Stimulated activated CD8-positive, alpha-beta memory T cell treated with anti-CD3 and anti-CD28 coated beads, Interleukin-15, amount 100 ng/mL, for 1 hour (primary cell): ENCODE results near the gene HS1BP3.

Experiments
- DNase-seq: peaks from one replicate; pipeline ENCODE4 v3.0.0-alpha.2; 2020; ENCODE audit warnings: low read depth

HS1BP3 gene

DNA sequence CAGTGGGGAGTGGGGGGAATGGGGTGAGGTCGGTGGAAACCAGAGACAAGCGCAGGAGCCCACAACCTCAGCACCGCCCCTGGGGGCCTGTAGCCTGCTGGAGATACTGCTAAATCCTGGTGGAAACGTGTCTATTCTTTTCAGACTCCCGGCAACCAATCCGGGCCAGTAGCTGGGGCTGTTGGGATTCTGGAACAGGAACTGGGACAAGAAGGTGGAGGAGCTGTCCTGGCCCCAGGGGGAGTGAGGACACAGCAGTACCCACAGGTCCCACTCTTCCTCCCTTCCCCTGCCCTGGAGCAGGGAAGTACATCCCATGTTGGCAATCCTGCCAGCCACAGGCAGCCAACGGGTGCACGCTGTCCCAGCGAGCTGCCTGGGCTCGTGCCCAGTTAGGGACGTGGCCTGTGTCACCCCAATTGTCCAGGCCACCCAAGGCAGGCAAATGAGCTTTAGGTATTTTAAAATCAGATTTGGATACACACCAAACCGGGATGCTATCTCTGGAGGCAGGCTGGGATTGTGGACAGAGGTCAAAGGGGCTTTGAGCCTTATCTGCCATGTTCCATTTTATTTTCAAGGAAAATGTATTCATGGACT is 51.8 kb downstream of the HS1BP3 start:
- no peak for DNase-seq

DNA sequence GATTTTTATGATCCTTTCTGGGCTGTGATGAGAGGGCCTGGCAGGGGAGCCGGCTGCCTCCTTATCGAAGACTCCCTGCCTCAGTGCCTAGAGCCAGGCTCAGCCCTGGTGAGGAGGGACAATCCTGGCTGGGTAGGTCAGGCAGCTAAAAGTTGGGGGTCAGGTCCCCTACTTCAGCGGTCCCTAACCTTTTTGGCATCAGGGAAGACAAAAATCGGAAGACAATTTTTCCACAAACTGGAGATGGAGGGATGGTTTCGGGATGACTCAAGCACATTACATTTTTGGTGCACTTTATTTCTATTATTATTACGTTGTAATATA is 53.1 kb downstream of the HS1BP3 start:
- no peak for DNase-seq

DNA sequence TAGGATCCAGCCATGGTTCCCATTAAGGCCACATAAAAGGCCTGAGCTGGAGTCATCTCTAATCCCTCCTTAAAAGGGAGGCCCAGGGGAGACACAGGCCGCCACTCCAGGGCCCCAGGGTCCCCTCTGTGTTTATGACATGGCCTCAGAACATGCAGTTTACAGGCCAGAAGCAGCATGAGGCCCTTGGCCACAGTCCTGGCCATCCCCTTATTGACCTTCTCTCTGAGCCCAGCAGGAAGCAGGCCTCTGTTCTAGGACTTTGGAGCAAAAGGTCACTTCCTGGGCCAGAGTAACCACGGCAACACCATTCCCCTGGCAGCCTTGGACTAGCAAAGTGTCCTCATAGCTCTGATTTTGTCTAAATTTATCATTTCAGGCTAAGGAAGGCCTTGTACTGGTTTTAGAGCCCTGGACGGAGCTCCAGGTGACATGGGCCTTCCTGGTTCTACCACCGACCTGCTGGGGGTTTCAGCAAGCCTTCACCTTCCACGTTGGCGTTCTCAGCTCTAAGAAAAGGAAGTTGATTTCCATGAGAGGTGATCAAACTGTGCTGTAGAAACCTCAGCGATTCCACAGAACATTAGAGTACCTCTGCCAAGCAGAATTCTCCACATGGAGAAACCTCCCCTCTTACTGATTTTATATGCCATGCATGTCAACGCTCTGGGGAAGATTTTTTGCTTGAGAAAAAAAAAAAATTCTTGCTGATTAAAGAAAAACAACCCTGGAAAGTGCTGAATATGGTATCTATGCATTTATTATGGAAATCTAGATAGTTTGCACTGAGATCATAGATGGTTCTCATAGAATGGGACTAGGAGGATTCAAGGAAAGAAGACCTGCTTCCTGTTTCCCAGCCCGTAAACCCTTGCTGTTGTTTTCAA is 53.7 kb downstream of the HS1BP3 start:
- DNase-seq: no peak

DNA sequence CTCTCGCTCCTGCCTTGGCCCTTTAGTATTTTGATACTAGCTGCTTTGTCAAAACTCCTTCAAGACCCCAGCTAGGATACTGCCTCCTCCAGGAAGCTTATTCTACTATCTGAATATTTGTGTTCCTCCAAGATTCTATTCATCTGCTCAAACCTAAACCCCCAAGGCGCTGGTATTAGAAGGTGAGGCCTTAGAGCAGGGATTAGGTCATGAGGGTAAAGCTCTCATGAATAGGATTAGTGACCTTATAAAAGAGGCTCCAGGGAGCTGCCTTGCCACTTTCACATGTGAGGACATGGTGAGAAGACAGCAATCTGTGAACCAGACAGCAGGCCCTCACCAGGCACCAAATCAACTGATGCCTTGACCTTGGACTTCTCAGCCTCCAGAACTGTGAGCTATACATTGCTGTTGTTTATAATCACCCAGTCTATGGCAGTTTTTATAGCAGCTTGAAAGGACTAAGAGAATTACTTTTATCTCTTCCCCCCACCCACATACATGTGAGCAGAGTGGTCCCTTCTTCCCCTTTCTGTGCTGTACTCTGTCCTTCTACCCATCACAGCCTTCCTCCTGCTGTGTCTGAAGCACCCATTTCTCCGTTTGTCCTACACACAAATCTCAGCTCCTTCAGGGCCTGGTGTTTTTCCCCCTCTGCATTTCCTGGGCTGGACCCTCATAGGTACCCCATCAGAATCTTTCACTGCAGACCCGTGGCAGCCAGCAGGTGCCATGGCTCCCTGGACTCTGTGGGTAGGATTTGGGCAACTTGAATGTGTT is 54.5 kb downstream of the HS1BP3 start:
- no peak for DNase-seq

DNA sequence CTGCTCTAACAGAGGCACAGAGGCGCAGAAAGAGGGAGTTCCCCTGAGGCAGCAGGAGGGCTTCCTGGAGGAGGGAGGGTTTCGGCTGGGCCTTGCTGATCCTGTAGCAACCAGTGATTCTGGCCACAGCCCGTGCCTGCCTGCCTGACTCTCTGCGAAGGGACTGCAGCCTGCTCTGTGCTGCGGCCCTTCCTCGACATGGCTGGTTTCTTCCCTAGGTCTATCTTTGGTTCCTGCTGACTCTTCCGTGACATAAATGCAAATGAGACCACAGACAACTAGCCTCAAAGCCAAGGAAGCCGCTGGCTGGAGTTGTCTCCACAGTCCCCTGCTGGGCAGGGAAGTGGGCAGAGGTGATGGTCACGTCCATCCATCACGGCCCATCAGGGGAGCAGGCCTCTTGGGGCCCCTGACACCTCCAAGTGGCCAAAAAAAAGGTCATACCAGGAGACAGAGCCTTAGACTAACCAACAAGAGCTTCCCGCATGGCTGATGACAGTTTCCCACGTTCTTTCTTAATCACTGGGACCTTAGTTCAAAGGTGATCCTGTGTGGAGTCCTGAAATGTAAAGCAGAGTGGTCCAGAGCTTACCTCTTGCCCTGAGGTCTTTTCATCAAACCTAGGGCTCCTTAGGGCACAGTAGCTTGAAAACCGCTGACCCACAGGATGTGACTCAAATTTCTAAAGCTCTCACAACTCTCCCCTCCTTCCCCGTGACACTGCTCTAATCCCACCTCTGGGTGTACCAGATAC is 55.3 kb downstream of the HS1BP3 start:
- no peak for DNase-seq

DNA sequence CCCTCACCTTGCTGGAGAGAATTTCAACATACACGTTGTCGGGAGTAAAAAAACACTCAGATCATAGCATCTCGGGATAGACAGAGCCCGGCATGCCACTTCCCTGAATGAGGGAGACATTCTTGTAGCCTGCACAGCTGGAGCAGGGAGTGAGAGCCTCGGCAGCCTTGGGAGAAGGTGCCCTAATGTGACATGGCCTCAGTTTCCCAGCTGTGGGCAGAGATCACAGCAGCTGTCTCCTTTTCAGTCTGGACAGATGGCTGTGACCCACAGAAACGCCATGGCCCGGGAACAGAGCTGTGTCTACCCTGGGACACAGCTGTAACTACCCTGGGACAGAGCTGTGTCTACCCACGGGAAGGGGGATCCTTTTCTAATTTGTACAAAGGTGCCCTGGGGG is 55.9 kb downstream of the HS1BP3 start:
- DNase-seq: no peak

DNA sequence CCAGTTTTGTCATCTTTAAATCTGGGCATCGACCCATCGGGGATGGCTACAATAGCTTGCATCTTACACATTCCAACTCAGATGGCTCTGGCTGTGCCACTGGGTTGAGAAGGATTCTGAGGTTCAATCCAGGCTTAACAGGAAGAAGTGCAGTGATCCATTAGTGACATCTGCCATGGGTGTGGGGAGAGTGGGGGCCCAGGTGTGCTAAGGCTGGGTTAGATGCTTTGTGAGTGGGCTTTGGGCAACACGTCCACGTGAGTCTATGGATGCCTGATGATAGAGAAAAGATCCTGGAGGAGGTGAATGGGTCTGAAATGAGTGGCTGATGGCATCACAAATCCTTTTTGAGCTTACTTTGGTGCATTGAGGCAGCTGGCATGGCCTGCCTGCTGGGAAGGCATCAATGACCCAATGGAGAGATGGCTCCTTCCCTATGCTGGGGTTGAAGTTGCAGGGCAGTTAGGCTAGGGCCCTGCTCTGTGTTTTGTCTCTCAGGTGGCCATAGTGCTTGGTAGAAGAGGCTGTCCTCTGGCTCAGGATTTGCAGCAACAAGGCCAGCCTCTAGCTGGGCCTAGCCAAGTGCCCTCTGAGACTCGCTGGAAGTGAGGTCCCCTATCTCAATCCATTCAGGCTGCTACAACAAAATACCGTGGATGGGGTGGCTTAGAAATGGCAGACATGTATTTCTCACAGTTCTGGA is 56.7 kb downstream of the HS1BP3 start:
- DNase-seq: no peak

DNA sequence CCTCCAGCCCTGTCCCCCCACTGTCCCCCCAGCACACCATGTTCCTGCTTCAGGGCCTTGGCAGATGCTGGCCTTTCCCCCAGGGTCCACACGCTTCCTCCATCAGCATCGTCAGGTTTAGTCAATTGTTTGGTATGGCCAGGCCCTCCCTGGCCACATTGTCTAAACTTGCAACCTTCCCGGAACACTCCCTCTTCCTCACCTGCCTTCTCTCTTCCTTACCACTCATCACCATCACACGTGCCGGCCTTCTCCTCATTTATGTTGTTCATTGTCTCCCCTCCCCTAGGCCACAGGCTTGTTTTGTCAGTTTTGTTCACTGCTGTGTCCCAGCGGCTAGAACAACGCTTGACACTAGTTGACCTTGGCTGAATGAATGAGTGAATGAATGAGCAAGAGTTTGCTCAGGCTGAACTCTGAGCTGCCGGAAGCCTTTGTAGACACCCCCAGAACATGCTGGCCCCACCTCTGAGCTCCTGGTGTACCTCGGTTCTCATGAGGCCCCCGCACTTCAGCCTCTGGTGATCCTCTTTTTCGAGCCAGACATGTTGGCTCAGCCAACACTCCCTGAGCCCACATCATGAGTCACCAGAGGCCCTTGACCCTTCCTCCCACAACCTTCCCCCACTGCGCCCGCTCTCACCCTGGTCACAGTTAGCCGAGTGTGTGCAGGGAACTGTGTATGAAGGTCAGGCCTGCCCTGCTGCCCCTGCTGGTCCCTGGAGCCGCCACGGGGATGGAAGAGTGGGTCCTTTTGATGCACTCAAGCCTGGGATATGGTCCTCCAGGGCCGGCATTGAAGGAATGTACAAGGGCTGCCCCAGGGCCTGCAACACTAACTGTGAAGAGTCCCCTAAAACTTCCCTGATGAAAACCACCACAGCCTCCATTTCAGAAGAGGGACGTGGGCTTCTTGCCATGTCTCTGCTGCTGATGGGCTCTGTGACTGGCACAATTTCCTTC is 57.5 kb downstream of the HS1BP3 start:
- DNase-seq: no peak

DNA sequence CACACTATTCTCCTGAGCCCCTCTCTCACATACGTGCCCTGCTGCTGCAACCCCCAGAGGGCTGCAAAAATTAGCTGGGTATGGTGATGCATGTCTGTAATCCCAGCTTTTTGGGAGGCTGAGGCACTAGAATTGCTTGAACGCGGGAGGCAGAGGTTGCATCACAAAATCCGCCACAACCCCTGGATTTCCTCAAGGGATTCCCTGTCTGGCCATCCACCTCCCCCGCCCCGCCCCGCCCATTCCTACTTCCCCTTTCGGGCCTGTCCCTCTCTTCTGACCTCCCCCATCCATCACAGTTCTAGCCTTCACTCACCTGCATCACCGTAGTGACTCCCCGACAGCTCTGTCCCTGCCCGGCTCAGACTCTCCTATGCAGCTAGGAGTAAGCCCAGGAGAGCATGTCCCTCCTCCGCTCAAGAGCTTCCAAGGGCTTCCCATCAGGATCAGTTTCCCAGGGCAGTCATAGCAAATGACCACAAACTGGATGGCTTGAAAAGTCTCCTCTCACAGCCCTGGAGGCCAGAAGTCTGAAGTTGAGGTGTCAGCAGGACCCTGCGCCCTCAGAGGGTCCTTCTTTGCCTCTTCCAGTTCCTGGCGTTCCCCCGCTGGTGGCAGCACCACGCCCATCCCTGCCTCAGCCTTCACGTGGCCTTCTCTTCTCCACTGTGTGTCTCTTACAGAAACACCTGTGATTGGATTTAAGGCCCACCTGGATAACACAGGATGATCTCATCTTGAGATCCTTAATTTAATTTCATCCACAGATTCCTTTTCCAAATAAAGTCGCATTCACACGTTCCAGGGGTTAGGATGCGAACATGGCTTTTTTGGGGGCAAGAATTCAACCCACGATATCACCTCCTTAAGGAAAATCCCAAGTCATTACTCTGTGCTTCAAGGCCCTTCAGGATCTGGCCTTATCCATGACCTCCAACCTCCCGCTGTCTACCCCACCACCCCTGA is 58.5 kb downstream of the HS1BP3 start:
- no peak for DNase-seq

DNA sequence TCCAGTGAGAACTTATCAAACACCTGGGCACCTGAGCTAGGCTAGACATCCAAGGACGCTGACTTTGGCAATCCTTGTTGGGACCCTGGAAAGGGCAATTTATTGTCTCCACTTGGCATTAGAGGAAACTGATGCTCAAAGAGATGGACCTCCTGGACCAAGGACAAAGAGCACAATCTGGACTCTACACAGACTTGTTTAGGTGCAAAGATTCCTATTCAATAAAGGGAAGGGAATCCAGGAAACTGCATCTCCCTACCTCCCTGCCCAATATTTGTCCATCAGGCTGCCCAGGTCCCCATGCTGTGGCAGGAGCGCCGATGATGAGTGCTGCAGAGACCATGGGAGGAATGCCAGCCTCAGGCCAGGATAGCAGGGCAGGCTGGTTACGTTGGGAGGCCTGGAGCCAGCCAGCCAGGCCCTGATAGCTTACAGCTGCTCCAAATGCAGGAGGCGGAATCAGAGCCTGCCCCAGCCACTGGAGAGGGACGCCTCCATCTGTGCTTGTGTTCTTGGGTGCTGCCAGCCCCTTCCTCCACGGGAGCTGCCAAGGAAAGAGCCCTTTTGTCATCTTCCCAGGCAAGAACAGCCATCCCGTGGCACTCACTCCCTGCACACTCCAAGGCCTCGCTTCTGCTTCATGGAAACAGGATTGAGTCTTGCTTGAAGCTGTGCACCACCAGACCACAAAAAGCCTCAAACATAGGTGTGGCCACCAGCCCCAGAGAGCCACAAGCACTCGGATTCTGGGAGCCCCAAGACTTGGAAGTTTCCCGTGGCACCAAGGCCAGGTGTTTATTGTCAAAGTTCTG is 60.0 kb downstream of the HS1BP3 start:
- DNase-seq: no peak

DNA sequence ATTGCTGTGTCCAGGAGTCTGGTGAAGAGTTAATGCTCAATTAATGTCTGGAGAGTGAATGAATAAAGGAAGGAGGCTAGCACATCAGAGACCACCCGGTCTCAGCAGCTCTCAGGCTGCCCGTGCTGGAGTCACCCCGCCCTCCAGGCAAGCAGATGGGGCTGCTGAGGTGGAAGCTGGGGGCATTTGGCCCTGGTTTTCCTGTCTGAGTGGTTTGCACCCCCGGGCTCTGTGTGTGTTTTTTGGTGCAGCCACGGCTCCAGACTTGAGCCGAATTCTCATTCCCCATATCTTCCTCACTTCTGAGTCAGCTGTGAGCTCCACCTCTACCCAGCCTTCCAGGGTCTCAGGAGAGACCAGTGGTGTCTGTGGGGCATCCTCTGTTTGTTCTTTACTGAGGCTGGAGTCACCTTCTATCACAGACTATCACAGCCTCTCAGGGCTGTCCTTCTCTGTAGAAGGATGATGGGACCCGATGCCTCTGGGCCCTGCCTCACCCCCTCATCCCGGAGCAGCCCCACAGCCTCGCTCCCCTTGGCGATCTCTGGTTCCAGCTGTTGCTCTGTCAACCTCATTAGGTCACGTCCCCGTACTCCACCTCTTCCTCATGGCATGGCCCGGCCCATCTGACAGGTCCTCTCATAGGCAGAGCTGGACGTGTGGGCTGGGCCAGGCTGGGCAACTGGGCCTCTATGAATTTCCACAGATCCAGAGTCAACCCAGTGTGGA is 60.8 kb downstream of the HS1BP3 start:
- no peak for DNase-seq

DNA sequence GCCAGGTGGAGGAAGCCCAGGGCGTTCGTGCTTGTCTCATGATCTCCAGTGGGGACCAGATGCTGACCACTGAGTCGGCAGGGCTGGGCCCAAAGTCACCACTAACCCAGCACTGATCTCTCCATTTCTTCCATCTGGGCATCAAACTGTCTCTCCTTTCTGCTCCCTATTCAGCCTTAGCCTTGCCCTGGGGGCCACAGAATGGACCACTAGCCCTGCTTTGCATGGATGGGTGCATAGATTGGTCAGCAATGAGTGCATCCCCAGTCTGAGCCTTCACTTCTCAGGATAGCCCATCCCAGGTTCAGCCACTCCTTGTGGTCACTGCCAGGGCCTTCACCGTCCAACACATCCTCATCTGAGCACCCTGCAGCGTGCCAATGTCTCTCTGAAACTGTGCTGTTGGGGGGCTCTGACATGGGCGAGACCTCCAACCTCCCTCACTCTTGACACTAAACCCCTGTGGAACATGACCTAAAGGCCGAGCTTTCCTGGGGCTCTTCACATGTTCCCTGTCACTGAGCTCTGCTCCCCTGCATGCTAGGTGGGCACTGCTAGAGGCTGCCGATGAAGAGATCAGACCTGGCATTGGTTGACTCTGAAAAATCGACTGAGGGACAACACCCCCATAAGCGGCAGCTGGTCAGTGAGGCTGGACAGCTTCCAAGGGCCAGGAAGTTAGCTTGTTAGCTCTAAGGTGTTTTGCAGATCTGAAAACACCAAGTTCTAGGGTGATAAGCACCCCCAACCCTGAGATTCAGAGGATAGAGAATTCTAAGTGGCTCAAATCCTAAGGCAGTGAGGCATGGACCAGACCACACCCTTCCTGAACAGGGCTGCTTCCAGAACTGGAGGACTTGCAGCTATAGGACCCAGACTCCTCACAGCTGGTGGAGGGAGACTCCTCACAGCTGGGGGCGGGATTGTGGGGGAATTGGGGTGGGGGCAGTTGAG is 61.7 kb downstream of the HS1BP3 start:
- DNase-seq: no peak

DNA sequence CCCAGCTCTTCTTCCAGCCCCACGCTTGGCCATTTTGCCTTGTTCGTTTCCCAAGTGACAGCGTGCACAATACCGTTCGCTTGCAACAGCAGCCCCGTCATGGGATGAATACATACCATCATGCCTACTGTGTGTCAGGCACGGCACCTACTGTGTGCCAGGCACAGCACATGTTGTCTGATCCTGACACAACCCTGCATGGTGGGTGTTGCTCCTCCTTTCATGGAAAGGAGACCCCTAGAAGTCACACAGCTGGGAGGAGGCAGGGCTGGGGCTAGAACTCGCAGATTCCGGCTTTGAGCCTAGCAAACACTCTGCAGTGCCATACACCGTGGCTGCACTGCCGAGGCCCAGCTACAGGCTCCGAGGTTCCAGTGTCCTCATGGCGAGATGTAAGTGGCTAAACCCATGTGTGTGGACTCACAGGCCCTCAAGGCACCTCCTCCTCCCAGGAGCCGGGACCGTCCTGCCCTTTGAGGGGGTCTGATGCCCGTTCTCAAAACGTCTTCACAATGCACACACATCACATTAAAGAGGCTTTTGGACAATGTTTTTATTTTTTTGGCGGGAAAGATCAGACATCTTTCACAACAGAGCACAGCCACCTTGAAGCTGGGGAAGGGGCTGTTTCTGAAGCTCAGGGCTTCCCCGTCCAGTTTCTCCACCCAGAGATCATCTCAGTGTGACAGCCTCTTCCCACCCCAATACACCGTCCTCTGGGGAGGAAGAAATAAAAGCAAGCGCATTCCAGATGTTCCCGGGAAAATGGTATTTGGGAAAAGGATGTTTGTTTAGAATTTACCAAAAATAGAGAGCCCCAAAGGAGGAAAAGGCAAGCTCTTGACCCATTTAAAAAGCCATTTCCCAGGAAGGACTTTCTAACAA is 64.9 kb downstream of the HS1BP3 start:
- no peak for DNase-seq

DNA sequence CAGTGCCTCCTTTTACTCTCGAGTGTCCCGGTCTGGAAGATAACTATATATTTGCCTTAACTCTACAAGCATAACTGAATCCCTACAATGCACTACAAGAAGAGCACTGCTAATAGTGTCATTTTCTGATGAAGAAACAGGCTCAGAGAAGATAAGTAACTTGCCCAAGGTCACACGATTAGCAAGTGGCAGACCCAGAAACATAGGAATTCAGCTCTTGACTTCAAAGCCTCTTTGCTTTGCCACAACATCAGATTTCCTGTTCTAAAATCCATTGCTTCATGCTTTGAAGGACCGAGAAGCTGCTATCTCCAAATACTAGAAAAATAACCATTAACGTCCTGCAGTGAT is 65.6 kb downstream of the HS1BP3 start:
- no peak for DNase-seq
